GM18511 (cell line): ENCODE data around the gene MACROD2.
A peak's percentile ranks its signal among the peaks of the same experiment; 100 is the strongest.

Source experiments
- ATAC-seq: cut with Tn5 transposase; IDR thresholded peaks from one replicate; pipeline ENCODE4 v1.9.1; 2021; ENCODE audit warnings: mild to moderate bottlenecking, moderate library complexity; ENCODE audit not compliant: unreplicated experiment

MACROD2 gene

DNA sequence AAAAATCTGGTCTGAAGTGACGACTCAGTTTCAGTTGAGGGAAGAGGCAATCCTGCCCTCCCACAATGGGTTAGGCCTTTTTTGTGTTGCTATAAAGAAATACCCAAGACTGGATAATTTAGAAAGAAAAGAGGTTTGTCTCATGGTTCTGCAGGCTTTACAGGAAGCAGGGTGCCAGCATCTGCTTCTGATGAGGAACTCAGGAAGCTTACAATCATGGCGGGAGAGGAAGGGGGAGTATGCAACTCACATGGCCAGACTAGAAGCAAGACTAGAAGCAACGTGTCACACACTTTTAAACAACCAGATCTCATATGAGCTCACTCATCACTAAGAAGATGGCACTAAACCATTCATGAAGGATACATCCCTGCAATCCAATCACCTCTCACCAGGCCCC is 2048.6 kb downstream of the MACROD2 start:
- ATAC-seq = no peak

DNA sequence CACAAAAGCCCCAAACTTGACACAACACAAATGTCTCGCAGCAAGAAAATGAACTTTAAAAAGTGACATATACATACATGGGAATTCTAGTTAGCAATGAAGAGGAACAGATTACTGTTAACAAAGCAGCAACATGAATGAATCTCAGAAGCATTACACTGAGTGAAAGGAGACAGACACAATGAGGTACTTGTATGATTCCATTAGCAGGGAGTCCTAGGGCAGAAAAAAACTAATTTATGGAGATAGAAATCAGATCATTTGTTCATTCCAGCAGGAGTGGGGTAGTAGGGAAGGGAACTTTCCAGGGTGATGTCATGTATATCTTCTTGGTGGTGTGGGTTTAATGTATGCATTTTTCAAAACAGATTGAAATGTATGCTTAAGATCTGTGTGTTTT is 2053.6 kb downstream of the MACROD2 start:
- no peak for ATAC-seq

DNA sequence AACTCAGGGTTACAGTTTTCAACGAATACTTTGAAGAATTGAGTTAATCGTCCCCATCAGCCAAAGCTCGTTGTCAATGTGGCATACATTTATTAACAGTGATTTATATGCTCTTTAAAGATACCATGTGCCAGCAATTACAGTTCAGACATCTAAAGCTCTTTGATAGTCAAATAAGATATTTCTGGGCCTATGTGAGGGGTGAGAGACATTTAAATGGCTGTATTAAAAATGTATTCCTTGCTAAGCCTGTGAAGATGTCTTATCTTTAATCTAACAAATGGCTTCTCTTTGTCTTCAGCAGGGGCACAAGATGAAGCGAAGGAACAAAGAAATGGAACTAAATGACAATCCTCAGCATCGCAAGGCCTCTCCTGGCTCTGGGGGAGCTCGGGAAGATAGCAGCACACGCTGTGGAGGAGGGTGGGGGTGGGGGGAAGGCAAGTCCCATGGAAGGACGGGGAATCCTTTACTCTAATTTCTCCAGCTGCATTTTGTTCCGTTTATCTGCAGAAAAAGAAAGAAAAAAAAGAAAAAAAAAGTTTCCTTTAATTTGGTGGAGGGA is 2054.3 kb downstream of the MACROD2 start:
- no peak for ATAC-seq

DNA sequence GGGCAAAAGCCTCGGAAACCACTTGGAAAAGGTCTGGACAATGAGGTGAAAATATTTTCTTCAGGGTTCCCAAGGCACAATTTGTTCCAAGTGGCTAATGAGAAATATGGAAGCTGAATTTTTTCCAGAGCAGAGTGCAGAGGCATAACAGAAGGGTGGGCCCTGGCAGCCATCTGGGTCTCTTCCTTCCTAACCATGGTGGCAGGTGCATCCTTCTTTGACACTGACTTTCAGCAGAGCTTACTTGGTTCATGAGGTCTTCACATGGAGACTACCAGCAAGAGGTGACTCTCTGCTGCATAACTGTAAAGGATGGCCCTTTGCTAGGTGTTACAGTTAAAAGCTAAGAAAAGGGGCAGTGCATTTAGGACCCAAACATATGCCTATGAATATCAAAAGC is 2055.1 kb downstream of the MACROD2 start:
- no peak for ATAC-seq

DNA sequence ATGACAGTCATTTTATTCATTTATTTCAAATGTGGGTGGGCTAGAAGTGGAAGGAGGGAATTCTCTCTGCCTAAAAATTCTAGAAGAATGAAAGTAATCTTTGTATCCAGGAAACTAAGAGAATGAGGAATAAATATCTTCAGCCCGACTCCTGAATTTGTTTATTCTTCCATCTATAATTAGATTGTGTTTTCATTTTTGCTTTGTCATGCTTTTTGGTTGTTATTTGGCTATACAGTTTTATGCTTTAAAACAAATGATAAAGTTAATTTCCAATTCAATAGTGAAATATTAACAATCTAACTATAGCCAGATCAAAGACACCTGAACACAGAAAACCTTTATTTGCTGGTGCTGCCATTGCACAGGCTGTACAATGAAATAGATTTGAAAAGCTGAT is 2056.7 kb downstream of the MACROD2 start:
- no peak for ATAC-seq

DNA sequence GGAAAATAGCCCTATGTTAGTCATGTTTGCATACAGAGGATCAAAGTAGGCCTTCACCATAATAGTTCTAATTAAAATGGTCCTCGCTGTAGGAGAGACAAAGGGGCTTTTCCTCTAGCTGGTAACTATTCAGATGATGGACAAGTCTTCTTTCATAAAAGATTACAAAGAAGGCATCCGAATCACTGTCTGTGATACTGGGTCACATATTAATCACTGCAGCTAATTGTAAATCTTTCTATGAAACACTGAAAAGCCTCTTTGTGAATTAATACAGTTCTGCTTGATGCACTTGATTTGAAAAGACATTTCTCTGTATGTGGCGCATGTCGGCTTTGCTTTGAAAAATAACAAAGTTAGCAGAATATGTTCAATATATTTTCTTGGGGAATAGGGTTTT is 2057.1 kb downstream of the MACROD2 start:
- ATAC-seq = no peak

DNA sequence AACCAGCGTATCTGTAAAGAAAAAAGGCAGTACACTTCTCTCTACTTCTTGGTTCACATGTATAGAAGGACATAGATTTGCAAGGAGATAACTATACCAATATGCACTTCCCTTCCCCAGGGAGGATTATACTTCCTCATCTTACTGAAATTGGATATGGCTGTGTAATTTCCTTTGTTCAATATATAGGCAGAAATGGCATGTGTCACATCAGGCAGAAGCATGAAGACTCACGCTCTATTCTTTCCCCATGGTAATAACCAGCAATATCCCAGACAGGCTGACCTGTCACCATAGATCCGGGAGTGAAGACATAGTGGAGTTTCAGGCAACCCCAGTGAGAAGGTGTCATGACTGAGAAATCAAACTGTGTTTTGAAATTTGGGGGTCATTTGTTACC is 2059.7 kb downstream of the MACROD2 start:
- ATAC-seq = no peak

DNA sequence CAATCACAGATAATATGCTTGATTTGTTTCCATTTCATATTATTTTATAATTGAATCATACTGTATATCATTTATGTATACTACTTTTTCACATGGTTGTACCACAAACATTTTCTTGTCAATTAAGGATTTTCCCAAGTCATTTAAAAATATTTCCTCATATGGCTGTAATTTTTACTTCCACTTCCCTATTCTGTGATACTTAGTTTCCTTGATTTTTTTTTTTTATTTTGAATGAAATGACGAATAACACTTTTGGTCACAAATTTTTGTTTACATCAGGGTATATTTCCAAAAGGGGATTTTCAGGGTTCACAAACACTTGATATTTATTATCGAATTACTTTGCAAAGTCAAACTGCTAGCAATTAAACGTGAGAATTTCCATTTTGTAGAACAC is 2062.3 kb downstream of the MACROD2 start:
- no peak for ATAC-seq

DNA sequence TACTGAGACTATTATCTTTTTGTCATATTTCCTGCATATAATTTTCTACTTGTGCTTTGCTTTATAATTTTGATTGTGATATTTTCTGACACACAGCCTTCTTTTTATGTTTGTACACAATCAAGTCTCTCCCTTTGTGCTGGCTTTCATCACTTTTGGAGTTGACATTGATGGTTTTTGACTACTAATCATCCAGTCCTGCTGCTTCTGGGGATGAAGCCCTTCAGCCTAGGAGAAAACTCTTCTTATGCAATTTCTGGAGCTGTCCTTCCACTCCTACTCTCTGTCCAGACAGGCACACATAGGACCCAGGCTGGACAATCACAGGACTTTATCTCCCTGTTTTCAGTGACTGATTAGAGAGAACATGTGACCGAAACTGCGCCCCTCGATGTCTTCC is 2063.0 kb downstream of the MACROD2 start:
- ATAC-seq = no peak

DNA sequence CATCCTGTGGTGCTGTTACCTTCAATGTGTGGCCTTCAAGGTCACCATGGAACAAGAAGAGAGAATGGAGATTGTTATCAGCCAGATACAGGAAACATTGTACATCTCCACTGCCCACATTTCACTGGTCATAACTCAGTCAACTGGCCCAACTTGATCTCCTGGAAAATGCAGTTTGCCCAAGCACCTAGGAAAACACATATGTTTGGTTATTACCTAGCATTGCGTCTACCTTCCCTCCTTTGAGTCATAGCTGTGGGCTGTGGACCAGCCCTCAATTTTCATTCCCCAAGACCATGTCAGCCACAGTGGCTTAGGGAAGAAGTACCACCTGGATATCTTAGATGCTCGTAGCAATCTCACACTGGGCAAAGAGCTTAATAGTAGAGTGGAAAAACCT is 2064.5 kb downstream of the MACROD2 start:
- no peak for ATAC-seq

DNA sequence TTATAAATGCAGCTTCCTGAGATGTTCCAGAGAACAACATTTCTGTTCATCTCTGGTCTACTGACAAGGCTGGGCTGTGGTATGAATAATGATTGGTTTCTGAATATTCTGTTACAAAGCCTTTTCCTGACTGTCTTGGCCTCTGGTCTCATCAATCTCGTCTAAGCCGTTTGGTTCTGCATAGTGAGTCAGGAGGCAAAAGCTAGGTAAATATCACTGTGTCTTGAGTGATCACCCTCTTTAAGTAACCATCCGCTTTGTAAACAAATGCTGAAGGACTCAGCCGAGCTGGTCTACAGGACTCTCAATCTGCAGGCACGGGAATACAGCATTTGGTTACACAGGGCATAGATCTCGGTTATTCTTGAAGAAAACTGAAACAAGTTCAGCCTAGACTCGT is 2066.0 kb downstream of the MACROD2 start:
- ATAC-seq = no peak

DNA sequence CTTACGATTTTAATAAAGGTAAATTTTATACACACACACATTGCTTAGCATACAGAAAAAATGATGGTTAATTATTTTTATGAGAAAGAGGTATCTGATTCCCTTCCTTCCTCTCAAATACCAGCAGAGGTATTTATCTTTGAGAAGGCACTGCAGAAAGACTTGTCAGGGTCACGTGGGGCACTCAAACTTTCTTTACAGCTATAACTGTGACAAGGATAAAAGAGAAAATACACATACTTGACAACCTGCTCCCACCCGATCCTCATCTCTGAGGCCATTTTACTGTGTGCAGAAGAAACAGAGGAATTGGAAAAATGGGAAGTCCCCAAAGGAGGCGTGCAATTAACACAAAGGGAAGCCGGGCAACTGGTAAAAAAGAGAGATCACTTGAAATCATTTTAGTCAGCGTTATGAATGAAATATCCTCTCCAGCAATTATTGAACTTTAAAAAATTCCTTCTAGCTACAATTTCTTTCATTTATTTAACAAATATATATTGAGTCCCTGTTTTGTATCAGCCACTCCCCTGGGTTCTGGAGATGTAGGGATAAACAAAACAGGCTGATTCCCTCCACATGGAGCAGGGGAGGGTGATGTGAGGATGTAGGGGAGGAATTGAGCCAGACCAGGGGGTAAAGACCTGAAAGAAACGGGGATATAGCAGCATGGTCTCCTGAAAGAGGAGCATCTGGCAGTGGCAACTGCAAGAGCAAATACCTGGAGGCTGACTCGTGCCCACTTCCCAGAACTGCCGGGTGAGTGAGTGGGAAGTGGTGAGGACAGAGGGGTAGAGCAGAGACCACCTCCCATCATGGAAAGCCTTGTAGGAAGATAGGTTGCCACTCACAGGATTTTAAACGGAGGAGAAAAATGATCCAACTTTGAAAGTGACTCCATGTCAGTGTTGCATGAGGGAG is 2067.6 kb downstream of the MACROD2 start:
- ATAC-seq = no peak

DNA sequence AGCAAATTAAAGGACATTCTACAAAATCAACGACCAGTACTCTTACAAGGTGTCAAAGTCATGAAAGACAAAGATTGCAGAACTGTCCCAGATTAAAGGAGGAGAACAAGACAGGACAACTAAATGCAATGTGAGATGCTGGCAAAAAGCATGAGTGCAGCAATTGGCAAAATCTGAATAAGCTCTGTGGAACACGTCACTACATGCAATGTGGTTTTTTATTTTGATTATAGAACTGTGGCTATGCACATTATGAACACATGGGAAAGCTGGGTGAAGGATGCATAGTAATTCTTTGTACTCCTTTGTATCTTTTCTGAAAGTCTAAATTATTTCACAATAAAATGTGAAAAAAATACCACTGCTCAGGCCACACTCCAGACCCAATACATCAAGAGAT is 2068.6 kb downstream of the MACROD2 start:
- no peak for ATAC-seq

DNA sequence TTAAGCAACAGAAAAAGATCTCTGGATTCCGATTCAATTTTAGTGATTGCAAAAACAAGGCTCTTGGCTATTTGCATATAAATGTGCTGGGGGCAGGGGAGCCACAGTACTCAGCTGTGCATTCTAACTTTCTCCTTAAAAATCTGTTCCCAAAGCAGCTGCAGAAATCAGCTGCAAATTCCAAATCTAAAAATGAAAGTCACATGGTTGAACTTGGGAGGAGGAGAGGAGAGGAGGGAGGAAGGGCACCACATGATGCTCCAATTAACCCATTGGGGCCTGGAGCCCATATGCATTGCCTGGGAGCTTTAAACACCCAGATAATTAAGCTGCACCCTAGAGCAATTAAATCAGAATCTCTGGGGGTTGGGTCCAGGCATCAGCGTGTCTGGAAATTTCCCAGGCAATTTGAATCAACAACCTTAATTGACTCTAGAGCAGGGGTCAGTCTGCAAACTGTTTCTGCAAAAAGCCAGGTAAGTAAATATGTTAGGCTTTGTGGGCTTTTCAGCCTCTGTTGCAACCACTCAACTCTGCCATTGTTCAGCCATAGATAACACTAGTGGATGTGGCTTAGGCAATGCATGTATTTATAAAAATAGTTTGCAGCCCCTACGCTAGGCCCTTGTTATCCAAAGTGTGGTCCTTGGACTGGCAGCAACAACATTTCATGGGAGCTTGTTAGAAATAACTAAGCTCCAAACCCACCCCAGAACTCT is 2069.8 kb downstream of the MACROD2 start:
- ATAC-seq = no peak

DNA sequence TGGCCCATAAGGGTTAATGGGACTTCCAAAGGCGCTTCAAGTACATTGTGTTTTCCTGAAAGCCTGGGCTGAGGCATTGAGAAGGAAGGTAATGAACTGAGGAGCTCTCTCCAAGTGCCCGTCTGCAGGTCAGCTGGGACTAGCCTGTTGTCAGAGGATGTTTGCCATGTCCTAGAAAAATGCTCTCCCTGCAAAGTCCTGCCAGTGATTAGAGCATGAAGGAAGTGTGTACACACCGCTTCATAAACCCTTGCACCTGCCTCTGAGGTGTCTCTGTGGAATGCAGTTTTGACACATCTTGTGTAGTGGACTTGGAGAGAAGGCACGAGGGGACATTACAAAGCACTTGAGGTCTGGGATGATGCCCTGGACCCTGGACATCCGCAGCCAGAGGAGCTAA is 2071.3 kb downstream of the MACROD2 start:
- ATAC-seq = no peak

DNA sequence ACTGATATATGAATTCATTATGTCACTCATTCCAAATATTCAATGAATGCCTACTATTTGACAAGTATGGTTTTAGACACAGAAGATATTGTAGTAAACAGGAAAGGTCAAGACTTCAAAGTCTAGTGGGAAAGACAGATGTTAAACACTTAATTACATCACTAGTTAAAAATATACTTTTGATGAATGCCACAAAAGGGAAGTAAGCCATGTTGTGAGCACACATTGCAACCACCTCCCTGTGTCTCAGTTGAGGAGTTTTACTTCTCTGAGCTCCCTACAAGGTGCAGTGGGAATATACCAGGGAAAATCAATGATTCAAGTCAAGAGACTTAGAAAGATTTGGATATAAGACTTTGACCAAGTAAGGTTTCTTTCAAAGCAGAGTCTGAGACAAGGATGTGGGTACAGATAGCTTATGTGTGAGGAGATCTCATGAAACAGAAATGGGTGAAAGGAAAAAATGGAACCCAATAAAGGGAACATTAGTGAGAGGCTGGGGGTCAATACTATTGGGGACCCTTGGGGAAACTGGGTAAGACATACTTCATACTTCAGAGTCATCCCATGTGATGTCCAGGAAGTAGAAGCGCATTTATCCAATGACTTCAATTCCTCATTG is 2074.2 kb downstream of the MACROD2 start:
- peak; percentile 96 for ATAC-seq

DNA sequence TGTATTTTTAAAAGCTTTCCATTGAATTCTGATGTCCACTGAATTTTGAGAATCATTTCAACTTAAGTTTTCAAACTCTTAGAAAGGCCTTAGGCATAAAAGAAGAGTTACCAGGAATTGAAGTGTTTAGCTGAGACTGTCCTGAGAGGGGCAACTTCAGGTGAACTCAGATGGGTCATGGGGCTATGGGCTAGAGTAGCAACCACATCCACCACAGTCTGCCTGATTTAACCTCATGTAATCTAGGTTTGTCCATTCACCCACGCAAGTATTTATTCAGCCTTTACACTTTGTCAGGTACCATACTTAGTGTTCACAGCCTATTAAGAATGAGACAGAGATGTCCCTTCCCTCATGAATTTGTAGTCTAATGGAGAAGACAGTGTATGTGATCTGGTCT is 2076.9 kb downstream of the MACROD2 start:
- no peak for ATAC-seq

DNA sequence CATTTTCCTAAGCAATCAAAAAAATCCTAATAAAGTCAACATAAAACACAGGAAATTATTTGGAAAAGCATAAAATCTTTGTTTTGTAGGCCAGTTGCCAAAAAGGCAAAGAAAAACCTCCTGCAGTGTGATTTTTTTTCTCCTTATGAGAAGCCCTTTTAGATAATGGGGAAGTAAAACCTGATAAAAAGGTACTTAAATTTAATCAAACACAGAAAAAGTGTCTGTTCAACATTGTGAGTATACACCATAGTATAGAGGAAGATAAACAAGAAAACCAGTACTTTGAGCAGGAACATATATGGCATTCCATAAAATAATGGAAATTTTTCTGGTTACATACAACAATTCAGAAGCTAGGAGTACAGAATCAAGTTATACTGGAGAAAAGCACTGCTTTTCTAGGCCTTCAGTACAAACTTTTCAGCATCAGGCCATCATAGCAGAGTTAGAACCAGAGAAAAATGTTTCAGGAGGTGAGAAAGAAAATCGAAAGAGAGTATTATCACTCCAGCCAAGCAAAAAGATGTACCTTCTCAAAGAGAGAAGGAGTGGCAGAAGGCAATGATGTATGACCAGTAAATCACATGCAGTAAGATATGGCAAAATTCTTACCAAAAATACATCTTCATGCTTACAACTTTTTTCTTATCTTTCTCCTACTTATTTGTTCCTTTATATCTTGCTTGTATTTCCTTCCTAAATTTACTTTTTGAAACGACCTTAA is 2083.0 kb downstream of the MACROD2 start:
- no peak for ATAC-seq

DNA sequence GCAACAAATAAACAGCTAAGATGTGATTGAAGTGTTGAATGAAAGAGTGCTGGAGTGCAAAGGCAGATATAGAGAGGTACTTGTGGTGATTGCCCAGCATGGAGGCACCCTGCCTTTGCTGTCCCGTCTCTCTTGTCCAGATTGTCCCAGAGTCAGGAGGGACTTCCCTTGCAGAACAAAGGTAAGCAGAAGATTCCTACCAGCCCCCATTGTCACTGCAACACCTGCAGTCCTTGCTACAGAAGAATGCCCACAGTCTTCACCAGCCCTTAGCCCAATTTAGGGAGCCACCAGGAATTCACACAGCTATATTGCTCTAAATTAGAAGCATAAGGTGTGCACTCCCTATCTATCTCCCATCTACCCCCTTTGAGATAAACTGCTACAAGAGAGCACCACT is 2086.1 kb downstream of the MACROD2 start:
- ATAC-seq = no peak

DNA sequence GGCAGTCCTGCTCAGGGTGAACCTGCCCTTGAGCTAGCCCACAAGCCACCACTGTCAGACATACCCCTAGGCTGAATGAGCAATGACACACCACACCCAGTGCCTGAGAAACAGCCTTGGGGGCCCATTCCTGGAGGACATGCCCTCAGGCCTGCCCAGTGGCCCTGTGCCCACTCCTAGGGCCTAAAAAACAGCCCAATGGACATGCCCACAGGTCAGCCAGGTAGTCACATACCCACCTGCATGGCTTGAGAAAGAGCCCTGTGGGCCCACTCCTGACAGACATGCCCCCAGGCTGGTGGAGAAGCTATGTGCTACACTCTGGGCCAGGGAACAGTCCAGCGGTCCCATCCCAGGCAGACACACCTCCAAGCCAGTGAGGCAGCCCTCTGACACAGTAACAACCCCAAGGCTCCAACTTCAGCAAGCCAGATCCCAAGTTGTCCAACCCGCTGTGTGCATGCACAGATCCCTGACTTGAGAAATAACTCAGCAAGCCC is 2086.8 kb downstream of the MACROD2 start:
- ATAC-seq = no peak
